DLD1 (cell line): ENCODE measurements around the gene DDX54.
"Not testable (repeated sequence)": the region's sequence is repeated elsewhere in the genome, so short reads cannot be mapped to it uniquely, and the experiment has no call there.

Source experiments
- in situ Hi-C: cut with HindIII; loops from 2 replicates; pipeline ENCODE4 v1.10.0; 2017; ENCODE audit warnings: low sequenced_read_pairs

The DDX54 gene

DNA sequence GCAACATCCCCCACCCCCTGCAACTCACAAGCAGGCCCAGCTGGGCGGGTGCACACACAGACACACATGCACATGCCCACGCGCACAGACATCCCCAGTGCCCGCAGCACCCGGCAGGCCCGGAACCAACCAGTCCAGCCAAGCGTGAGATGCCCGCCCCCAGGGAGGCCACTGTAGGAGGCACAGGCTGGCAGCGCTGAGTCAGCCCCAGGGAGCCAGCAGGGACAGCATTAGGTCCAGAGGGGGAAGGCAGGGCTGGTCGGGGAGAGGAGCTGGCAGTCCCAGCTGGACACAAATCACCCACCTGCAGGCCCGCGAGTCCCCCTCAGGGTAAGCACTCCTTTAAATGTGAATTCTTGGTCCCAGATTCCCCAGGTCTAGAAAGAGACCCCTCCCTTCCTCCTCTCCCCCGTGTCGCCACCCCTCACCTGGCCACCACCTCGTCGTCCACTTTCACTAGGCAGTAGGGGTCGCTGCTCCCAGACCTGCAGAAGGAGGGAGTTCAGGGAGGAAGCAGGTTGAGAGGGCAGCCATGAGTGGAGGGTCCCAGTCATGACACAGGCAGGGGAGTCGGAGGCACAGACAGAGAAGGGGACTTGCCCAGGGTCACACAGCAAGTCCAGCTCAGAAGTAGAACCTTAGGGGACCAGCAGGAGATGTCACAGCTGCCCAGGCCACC lies 54.7 kb downstream of the DDX54 start:
- in situ Hi-C loops = no loop called here

DNA sequence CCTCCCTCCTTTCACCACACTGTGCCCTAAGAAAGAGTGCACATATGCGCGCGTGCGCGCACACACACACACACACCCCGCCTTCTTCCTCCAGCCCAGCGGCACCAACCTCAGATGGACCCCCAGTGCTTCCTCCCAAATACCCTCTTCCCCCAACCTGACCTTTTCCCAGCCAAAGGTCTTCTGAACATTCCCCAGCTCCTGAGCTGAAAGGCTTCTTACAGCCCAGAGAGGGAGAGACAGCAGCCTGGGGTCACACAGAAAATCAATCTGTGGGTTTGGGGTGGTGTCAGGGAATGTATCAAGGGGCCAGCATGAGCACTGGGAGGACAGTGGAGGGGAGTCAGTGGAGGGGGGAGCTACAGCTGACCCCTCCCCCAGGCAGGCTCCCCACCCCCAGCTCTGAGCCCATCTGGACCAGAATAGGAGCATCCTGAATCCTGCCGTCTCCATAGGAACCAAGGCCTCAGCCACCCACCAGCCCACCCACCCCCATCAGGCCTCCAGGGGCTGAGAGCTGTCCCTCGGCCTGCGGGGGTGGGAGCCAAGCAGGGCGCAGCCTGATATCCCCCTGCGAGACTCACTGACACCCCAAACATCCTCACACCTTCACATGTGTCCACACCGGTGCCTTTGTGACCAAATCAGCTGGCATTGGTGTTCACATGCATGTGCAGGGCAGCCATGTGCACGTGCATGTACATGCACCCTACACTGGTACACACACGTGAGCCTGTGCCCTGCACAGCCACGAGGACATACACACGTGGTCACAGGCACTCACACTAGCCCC lies 55.4 kb downstream of the DDX54 start:
- in situ Hi-C loops = no loop called here

DNA sequence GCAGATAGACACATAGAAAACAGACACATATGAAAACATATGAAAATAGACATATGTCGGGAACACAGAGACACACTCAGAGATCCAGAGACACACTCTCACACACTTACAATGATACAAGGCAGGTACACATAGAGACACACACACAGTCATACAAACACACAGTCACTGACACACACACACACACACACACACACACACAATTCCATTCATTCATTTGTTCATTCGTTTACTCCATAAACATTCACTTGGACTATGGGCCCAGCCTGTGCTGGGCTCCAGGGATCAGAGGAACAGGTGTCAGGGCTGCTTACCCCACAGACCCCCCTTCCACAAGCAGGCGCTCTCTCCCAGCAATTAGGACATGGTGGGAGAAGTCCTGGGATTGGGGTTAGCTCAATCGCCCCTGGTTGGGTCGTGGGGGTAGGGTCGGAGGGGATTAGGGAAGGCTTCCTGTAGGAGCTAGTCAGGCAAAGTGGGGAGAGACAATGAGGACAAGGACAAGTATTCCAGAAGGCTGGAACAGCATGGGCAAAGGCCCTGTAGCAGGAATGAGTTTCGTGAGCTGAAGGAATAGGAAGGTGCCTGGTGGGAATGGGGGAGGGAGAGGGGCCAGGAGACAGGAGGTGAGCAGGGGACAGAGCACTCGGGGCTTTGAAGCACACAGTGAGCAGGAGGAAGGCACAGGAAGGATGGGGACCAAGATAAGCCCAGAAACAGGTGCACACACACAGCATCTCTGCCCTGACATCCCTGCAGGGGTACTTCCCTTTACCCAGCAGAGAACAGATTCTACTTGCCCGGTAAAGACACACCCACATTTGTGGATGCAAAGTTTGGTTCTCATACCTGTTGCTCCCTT lies 56.2 kb downstream of the DDX54 start:
- in situ Hi-C loops = no loop called here

DNA sequence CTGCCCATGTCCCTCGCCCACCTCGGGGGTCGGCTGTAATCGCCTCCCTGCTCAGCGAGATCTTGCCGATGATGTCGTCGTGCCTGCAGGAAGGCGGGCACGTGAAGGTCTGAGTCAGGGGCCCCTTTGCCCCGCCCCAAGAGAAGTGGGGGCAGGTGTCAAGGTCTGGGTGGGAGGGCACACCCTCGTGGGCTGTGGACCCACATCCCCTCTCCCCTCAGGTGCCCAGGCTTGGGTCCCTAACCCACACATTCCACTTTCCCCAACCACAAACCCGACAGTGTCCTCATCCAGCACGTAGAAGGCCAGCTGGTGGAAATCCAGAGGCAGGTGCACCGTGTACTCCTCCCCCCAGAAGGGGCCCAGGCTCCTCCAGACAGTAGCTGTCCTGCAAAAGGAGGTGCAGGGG lies 57.5 kb downstream of the DDX54 start:
- in situ Hi-C loops = no loop called here

DNA sequence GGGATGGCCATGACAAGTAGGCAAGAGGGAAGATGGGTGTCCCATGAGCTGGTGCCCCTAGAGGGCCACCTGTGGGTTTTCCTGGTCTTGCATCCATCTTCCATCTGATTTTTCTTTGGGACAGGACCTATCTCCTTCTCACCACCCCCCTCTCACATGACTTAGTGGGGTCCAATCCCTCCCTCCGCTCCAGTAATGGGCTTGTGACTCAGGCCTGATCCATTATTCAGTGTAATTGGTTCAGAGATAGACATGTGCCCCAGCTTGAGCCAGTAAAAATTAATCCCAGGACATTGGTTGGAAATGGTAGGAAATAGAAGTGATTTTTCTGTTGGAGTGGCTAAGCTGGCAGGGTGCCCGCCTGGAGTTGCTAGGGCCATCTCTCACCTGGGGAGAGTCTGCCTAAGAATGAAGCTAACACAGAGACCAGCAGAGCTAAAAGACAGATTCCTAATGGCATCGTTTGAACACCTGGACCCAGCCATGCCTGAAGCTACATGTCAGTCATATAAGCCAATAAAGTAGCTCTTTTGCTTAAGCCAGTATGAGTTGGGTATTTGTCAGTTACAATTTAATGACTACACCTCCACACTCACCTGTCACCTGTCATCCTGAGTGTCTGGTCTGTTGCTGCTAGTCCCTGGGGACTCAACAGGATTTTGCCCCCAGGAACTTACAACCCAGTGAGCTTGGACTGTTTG lies 64.5 kb downstream of the DDX54 start:
- in situ Hi-C loops = no loop called here

DNA sequence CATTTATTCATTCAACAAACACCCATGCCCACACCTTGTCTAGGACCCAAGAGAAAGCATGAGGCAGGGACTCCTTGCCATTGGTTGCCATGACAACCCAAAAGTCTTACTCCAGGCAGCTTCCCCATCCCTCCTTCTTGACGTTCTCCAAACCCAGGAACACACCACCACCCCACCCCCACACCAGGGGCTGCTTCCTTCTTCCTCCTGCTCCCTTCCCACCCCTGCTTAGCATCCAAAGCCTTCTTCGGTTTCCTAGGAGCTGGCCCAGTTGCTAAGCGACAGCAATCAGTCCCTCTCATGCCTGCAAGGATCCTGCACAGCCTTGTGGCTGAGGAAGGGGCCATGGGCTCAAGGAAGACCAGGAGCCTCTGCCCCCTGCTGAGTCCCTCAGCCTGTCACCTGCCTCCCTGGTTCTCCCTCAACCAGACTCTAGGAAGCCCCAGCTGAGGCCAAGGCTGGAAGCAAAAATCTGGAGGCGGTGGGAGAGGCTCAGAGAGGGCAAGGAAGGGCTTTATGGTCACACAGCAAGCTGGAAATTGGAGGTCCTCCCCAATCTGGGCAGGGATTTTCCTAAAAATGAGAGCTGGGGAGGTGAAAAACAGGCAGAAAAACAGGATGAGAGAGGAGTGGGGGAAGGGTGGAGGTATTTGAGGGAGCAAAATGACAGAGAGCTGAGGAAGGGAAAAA lies 65.2 kb downstream of the DDX54 start:
- in situ Hi-C loops = no loop called here

DNA sequence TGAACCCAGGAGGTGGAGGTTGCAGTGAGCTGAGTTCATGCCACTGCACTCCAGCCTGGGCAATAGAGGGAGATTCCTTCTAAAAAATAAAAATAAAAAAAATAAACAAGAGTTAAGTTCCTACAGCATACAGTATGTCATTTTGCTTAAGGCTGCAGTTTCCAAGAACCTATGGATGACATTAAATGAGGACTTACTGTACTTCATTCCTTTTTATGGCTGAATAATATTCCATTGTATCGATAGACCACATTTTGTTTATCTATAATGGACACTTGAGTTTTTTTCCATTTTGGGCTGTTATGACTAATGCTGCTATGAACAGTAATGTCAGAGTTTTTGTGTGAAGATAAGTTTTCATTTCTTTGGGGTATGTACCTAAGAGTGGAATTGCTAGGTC lies 67.1 kb downstream of the DDX54 start:
- in situ Hi-C loops = no loop called here

DNA sequence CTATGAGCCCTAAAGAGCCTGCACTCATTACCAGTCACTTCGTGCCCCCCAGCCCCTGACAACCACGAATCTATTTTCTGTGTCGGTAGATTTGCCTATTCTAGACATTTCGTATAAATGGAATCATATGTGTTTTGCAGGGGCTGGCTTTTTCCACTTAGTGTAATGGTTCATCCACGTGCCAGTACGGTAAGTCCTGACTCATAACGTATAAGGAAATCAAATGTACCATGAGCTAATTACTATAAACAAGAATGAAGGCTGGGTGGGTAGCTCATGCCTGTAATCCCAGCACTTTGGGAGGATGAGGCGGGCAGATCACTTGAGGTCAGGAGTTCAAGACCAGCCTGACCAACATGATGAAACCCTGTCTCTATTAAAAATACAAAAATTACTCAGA lies 67.6 kb downstream of the DDX54 start:
- in situ Hi-C loops = not testable (repeated sequence)

DNA sequence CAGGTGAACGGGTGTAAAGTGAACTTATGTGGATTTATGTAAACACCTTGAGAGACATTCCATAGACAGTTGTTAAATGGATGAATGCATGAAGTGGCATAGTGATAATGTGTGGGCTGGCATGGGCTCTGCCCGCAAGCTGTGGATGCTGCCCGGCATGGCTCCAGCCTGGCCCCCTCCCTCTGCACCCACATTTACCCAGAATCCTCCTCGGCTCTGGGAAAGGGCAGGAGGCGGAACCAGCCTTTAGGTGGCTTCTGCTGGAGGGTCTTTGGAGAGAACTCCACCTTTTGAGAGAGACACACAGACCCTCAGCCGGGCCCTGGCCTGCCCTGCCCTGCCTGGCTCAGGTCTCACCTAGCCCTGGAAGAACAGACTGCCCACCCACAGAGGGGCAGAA lies 68.4 kb downstream of the DDX54 start:
- in situ Hi-C loops = no loop called here

DNA sequence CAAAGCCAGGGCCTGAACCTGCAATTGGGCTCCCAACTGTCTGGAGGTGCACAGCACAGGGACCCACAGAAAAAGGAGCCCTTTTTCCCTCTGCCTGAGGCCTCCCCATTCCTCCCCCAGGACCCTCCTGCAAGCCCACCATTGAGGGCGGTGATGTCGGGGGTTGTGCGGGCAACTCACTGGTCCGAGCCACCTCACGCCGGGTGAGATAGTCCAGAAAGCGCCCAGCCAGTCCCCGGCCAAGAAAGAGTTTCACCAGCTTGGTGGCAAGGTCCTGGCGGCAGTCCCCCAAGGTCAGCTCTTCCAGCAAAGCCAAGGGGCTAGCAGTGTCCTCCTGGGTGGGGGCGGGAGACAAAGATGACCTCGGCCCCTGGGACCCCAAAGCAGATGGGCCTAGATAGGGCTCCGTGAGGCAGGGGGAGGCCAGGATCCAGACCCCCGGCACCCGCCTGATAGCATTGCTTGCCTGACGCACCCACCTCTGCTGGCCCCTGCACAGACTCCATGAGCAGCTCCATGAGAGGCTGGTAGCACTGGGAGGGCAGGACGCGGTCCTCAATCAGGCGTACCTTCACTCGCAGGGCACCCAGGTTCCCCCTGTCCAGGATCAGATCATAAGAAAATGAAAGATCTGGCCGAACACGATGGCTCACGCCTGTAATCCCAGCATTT lies 69.7 kb downstream of the DDX54 start:
- in situ Hi-C loops = no loop called here

DNA sequence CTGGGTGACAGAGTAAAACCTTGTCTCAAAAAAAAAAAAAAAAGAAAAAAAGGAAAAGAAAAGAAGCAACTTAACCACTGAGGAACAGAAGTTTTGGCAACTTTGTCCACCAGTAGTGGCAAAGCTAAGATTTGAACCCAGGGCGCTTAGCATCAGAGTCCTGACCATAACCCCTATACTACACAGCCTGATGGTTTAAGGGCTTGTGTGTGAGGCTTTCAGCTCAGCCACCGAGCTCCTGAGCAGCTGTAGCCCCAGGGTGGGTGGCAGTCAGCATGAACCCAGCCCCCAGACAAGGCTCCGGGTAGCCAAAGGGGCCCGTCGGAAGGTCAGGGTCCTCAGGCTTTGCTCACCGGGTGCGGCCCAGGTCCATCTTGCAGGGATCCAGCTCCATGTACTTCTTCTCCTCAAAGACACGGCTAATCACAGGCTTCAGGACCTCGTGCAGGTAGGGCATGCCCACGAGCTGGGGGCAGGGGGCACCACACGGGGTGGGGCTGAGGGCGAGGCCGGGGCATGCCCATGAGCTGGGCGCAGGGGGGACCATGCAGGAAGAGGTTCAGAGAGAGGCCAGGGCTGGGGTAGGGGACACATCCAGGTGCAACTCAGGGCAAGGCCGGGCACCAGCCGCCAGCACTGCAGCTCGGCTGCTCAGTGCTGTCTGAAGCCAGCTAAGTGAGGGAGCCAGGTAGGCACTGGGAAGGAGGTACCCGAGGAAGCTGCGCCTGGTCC lies 70.7 kb downstream of the DDX54 start:
- in situ Hi-C loops = no loop called here

DNA sequence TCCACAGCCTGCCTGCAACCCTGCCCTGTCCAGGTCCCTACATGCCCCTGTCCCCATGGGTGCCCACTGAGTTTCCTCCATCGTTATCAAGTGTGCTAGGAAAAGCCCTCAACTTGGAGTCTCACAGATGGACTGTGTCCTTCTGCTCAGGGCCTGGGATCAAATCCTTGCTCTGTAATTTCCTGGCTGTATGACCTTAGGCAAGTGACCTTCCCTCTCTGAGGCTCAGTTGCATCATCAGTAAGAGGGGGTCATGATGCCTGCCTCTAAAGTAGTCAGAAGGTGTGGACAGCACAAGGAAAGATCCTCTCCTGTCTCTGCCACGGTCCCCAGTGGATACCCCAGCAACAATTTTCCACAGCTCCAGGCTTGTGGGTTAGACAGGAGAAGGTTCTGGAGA lies 71.9 kb downstream of the DDX54 start:
- in situ Hi-C loops = no loop called here

DNA sequence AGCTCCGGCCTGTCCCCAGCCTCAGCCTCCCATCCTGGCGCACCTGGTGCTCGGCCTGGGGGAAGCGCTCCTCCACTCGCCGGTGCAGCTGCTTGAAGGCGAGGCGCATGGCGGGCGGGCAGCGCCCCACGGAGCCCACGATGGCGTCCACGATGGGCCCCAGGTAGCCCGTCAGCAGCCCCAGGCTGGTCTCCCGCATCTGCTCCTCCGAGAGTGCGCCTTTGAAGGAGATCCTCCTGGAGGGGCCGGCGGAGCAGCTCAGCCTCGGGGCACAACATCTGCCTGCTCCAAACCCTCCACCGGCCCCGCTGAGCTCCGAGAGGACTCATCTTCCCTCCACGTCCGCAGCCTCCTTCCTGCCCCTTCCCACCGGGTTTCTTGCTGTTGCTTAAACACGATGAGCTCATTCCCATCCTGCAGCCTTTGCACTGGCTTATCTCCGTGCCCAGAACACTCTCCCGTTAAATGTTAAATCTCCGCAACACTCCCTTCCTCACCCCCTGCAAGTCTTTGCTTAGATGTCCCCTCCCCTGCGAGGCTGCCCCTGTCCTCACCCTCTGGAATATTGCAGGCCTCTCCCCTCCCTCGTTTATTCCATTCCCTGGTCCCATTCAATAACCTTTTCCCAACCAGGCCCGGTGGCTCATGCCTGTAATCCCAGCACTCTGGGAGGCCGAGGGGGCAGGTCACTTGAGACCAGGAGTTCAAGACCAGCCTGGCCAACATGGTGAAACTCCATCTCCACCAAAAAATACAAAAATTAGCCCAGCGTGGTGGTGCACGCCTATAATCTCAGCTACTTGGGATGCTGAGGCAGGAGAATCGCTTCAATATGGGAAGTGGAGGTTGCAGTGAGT lies 73.0 kb downstream of the DDX54 start:
- in situ Hi-C loops = no loop called here

DNA sequence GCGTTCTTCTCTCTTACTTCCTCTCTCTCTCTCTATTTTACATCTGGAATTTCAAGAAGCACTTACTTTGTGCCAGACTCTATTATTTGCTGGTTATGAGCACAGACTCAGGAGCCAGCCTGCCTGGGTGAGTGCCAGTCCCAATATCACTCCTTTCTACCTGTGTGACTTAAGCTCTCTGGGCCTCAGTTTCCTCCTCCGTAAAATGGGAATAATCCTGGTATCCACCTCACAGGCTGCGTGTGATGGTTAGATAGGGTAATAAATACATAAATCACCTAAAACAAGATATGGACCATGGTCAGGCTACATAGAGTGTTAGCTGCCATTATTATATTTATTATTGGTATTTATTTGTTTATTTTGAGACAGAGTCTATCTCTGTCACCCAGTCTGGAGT lies 74.0 kb downstream of the DDX54 start:
- in situ Hi-C loops = no loop called here

DNA sequence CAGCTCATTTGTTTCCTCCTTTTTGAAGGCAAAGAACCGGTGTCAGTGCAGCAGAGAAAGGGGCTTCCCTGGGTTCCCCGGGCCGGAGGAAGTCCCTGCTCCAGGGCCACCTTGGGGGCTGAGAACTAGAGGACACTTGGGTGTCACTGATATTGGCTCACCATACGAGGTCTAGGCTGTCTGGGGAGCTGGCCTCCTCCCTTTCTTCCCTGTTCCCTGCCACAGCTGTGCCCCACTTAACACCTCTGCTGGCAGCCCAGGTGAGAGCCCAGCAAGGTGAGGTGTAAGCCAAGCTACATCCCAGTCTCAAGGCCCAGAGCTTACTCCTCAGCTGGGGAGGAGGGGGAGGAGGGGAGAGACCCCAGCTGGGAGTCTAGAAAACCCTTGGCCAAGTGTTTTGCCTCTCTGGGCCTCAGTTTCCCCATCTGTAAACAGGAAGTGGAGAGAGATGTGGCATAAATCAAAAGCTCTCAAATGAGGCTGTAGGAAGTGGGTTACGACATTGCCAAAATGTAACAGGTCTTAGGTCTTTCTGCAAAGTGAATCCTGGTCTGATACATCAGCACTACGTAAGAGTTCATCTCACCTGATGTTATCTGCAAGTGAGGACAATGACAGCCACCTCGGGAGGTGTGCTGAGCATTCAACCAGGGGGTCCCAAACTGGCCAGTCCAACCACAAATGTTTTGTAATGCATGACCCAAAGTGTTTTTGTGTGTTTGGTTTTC lies 75.2 kb downstream of the DDX54 start:
- in situ Hi-C loops = no loop called here

DNA sequence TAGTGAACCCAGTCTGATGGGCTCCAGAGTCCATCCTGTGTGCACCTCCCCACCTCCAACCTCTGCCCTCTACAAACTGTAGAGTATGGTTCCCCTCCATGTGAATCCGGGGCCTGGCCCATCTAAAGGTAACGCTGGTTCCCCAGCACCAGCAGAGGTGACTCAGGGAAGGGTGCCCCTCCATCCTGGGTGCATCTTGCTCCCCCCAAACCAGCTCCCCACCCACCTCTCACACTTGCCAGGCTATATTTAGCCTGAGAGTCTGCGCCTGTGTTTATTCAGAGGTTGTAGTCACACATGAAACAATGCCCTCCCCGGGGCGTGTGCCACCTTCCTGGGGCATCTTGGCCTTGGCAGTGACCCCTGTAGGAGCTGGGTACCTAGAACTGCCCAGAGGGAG lies 75.9 kb downstream of the DDX54 start:
- in situ Hi-C loops = no loop called here

DNA sequence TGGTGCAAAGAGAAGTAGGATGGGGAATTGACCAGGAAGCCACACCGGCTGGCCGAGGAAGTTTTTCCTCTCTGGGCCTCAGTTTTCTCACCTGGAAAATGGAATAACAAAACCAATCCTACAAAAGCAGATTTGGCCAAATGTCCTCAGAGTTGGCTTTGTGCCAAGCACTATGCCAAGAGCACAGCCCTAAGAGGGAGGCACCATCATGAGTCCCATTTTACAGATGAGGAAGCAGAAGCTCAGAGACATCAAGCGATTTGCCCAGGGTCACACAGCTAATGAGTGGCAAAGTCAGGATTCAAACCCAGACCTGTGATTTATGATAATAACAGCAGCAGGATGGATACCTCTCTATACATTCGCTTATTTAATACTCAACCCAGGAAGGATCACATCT lies 77.0 kb downstream of the DDX54 start:
- in situ Hi-C loops = no loop called here
